GM23338 (cell line): ENCODE data around the gene ASTN1.

Experiments used
- CREB1 ChIP-seq: fragments of 250-450 bp; sonication (Bioruptor Pico); IDR thresholded peaks from 2 replicates; pipeline ENCODE4 v1.5.0; 2020; ENCODE audit warnings: low read depth, mild to moderate bottlenecking, moderate library complexity
- EZH2 ChIP-seq: fragments of 200-600 bp; sonication (generic); IDR thresholded peaks from one replicate; pipeline ENCODE4 v1.8.0; 2017; ENCODE audit warnings: antibody characterized with exemption, mild to moderate bottlenecking, low read depth; ENCODE audit not compliant: unreplicated experiment
- EZH2phosphoT487 ChIP-seq: fragments of 200-600 bp; sonication (generic); IDR thresholded peaks from one replicate; pipeline ENCODE4 v1.8.1; 2018; ENCODE audit warnings: antibody characterized with exemption; ENCODE audit not compliant: unreplicated experiment
- JUNB ChIP-seq: IDR thresholded peaks from one replicate; pipeline ENCODE4 v1.6.1; 2016; ENCODE audit warnings: antibody characterized with exemption; ENCODE audit not compliant: unreplicated experiment
- NANOG ChIP-seq: IDR thresholded peaks from 2 replicates; pipeline ENCODE4 v1.6.1; 2016; ENCODE audit warnings: antibody characterized with exemption, borderline replicate concordance
- POLR2AphosphoS5 ChIP-seq: IDR thresholded peaks from 2 replicates; pipeline ENCODE4 v1.6.1; 2016; ENCODE audit warnings: antibody characterized with exemption, low read depth
- STAT1 ChIP-seq: IDR thresholded peaks from one replicate; pipeline ENCODE4 v1.6.1; 2016; ENCODE audit warnings: antibody characterized with exemption; ENCODE audit not compliant: unreplicated experiment
- ZNF331 ChIP-seq: fragments of 250-450 bp; sonication (Bioruptor Pico); IDR thresholded peaks from 2 replicates; pipeline ENCODE4 v1.5.0; 2020; ENCODE audit warnings: low read depth, mild to moderate bottlenecking, moderate library complexity
- TF ChIP-seq, protein P1 (sequence below), 2 experiments: fragments of 200-600 bp in 1 of 2; sonication (generic) in 1 of 2; conservative IDR thresholded peaks; 2 replicates each; pipeline versions ENCODE4 v1.5.1 to v1.6.1; 2016 to 2017; ENCODE audit warnings: antibody characterized with exemption in 2 of 2, low read depth in 2 of 2, mild to moderate bottlenecking in 2 of 2, moderate library complexity in 1 of 2
- TF ChIP-seq, protein P2 (sequence below): IDR thresholded peaks from 2 replicates; pipeline ENCODE4 v1.6.1; 2016; ENCODE audit warnings: antibody characterized with exemption
- TF ChIP-seq, protein P3 (sequence below): IDR thresholded peaks from one replicate; pipeline ENCODE4 v1.6.1; 2018; ENCODE audit warnings: antibody characterized with exemption; ENCODE audit not compliant: unreplicated experiment
- TF ChIP-seq, protein P4 (sequence below): fragments of 250-450 bp; sonication (Bioruptor Pico); IDR thresholded peaks from 2 replicates; pipeline ENCODE4 v1.5.0; 2020; ENCODE audit warnings: mild to moderate bottlenecking, moderate library complexity

- TF ChIP-seq, protein P1, sequence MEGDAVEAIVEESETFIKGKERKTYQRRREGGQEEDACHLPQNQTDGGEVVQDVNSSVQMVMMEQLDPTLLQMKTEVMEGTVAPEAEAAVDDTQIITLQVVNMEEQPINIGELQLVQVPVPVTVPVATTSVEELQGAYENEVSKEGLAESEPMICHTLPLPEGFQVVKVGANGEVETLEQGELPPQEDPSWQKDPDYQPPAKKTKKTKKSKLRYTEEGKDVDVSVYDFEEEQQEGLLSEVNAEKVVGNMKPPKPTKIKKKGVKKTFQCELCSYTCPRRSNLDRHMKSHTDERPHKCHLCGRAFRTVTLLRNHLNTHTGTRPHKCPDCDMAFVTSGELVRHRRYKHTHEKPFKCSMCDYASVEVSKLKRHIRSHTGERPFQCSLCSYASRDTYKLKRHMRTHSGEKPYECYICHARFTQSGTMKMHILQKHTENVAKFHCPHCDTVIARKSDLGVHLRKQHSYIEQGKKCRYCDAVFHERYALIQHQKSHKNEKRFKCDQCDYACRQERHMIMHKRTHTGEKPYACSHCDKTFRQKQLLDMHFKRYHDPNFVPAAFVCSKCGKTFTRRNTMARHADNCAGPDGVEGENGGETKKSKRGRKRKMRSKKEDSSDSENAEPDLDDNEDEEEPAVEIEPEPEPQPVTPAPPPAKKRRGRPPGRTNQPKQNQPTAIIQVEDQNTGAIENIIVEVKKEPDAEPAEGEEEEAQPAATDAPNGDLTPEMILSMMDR (conservative IDR thresholded peaks at IDR 0.05; ENCODE audit: low read depth in 2 of 2): no peak
- no peak for TF ChIP-seq NANOG
- no peak for TF ChIP-seq POLR2AphosphoS5
- TF ChIP-seq CREB1 (CRISPR knock-in tag): no peak
- TF ChIP-seq JUNB: no peak
- TF ChIP-seq EZH2: no peak
- TF ChIP-seq, protein P2, sequence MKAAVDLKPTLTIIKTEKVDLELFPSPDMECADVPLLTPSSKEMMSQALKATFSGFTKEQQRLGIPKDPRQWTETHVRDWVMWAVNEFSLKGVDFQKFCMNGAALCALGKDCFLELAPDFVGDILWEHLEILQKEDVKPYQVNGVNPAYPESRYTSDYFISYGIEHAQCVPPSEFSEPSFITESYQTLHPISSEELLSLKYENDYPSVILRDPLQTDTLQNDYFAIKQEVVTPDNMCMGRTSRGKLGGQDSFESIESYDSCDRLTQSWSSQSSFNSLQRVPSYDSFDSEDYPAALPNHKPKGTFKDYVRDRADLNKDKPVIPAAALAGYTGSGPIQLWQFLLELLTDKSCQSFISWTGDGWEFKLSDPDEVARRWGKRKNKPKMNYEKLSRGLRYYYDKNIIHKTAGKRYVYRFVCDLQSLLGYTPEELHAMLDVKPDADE: no peak
- TF ChIP-seq, protein P3, sequence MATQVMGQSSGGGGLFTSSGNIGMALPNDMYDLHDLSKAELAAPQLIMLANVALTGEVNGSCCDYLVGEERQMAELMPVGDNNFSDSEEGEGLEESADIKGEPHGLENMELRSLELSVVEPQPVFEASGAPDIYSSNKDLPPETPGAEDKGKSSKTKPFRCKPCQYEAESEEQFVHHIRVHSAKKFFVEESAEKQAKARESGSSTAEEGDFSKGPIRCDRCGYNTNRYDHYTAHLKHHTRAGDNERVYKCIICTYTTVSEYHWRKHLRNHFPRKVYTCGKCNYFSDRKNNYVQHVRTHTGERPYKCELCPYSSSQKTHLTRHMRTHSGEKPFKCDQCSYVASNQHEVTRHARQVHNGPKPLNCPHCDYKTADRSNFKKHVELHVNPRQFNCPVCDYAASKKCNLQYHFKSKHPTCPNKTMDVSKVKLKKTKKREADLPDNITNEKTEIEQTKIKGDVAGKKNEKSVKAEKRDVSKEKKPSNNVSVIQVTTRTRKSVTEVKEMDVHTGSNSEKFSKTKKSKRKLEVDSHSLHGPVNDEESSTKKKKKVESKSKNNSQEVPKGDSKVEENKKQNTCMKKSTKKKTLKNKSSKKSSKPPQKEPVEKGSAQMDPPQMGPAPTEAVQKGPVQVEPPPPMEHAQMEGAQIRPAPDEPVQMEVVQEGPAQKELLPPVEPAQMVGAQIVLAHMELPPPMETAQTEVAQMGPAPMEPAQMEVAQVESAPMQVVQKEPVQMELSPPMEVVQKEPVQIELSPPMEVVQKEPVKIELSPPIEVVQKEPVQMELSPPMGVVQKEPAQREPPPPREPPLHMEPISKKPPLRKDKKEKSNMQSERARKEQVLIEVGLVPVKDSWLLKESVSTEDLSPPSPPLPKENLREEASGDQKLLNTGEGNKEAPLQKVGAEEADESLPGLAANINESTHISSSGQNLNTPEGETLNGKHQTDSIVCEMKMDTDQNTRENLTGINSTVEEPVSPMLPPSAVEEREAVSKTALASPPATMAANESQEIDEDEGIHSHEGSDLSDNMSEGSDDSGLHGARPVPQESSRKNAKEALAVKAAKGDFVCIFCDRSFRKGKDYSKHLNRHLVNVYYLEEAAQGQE: no peak
- no peak for TF ChIP-seq STAT1
- TF ChIP-seq, protein P4, sequence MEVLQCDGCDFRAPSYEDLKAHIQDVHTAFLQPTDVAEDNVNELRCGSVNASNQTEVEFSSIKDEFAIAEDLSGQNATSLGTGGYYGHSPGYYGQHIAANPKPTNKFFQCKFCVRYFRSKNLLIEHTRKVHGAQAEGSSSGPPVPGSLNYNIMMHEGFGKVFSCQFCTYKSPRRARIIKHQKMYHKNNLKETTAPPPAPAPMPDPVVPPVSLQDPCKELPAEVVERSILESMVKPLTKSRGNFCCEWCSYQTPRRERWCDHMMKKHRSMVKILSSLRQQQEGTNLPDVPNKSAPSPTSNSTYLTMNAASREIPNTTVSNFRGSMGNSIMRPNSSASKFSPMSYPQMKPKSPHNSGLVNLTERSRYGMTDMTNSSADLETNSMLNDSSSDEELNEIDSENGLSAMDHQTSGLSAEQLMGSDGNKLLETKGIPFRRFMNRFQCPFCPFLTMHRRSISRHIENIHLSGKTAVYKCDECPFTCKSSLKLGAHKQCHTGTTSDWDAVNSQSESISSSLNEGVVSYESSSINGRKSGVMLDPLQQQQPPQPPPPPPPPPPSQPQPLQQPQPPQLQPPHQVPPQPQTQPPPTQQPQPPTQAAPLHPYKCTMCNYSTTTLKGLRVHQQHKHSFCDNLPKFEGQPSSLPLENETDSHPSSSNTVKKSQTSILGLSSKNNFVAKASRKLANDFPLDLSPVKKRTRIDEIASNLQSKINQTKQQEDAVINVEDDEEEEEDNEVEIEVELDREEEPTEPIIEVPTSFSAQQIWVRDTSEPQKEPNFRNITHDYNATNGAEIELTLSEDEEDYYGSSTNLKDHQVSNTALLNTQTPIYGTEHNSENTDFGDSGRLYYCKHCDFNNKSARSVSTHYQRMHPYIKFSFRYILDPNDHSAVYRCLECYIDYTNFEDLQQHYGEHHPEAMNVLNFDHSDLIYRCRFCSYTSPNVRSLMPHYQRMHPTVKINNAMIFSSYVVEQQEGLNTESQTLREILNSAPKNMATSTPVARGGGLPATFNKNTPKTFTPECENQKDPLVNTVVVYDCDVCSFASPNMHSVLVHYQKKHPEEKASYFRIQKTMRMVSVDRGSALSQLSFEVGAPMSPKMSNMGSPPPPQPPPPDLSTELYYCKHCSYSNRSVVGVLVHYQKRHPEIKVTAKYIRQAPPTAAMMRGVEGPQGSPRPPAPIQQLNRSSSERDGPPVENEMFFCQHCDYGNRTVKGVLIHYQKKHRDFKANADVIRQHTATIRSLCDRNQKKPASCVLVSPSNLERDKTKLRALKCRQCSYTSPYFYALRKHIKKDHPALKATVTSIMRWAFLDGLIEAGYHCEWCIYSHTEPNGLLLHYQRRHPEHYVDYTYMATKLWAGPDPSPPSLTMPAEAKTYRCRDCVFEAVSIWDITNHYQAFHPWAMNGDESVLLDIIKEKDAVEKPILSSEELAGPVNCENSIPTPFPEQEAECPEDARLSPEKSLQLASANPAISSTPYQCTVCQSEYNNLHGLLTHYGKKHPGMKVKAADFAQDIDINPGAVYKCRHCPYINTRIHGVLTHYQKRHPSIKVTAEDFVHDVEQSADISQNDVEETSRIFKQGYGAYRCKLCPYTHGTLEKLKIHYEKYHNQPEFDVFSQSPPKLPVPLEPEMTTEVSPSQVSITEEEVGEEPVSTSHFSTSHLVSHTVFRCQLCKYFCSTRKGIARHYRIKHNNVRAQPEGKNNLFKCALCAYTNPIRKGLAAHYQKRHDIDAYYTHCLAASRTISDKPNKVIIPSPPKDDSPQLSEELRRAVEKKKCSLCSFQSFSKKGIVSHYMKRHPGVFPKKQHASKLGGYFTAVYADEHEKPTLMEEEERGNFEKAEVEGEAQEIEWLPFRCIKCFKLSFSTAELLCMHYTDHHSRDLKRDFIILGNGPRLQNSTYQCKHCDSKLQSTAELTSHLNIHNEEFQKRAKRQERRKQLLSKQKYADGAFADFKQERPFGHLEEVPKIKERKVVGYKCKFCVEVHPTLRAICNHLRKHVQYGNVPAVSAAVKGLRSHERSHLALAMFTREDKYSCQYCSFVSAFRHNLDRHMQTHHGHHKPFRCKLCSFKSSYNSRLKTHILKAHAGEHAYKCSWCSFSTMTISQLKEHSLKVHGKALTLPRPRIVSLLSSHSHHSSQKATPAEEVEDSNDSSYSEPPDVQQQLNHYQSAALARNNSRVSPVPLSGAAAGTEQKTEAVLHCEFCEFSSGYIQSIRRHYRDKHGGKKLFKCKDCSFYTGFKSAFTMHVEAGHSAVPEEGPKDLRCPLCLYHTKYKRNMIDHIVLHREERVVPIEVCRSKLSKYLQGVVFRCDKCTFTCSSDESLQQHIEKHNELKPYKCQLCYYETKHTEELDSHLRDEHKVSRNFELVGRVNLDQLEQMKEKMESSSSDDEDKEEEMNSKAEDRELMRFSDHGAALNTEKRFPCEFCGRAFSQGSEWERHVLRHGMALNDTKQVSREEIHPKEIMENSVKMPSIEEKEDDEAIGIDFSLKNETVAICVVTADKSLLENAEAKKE: no peak
- no peak for TF ChIP-seq ZNF331 (CRISPR knock-in tag)
- no peak for TF ChIP-seq EZH2phosphoT487
These were observed 34.0 kb downstream of the ASTN1 start for GRCh38 chr1:177130451-177130945.
